GM19099 (cell line): ENCODE measurements around the gene HYLS1.

Experiments
- POLR2A ChIP-seq: IDR thresholded peaks from 3 replicates; pipeline ENCODE4 v1.6.1; 2011; ENCODE audit warnings: low read depth; ENCODE audit not compliant: insufficient read length; ENCODE audit errors: extremely low read depth

Gene HYLS1

GRCh38 chr11:125902277-125902926 is 14.9 kb downstream of the HYLS1 start:
- no peak for TF ChIP-seq POLR2A

- TF ChIP-seq POLR2A: peak; percentile 74
These were observed 15.7 kb downstream of the HYLS1 start, which contains the start of gene PUS3 for GRCh38 chr11:125902927-125903710. Gene PUS3, minus strand, starts transcription at chr11:125903206. Its CDS starts 6,922 bp downstream, at chr11:125896284.

- TF ChIP-seq POLR2A: no peak
These were observed 16.5 kb downstream of the HYLS1 start, which contains the start of gene DDX25 for GRCh38 chr11:125903711-125904659. Gene DDX25, plus strand, starts transcription at chr11:125904508. Its CDS starts 10 bp downstream, at chr11:125904518.

GRCh38 chr11:125904678-125905077 is 17.2 kb downstream of the HYLS1 start:
- TF ChIP-seq POLR2A: no peak

GRCh38 chr11:125910226-125910849 is 22.9 kb downstream of the HYLS1 start:
- no peak for TF ChIP-seq POLR2A

- TF ChIP-seq POLR2A: no peak
These were observed 29.3 kb downstream of the HYLS1 start for GRCh38 chr11:125916683-125917347.

- no peak for TF ChIP-seq POLR2A
These were observed 30.8 kb downstream of the HYLS1 start for GRCh38 chr11:125918140-125918840.

GRCh38 chr11:125921042-125921441 is 33.6 kb downstream of the HYLS1 start:
- TF ChIP-seq POLR2A: no peak

- no peak for TF ChIP-seq POLR2A
These were observed 34.7 kb downstream of the HYLS1 start for GRCh38 chr11:125922156-125922555.

GRCh38 chr11:125923012-125923579 is 35.6 kb downstream of the HYLS1 start:
- TF ChIP-seq POLR2A: no peak

- TF ChIP-seq POLR2A: no peak
These were observed 36.2 kb downstream of the HYLS1 start for GRCh38 chr11:125923633-125924032.

GRCh38 chr11:125924384-125925007 is 37.0 kb downstream of the HYLS1 start:
- TF ChIP-seq POLR2A: no peak
